Esophagus squamous epithelium (tissue), 4 donors: ENCODE measurements around the gene LRRC8E.

Experiments used
- POLR2A ChIP-seq, 4 donors: fragments of 450-650 bp; IDR thresholded peaks; one replicate each; pipeline ENCODE4 v1.6.1; 2017; ENCODE audit warnings: antibody characterized with exemption in 4 of 4, mild to moderate bottlenecking in 4 of 4, moderate library complexity in 3 of 4
- TF ChIP-seq, protein P1 (sequence below), 6 experiments: fragments of 450-650 bp in 4 of 6; fragments of 200-600 bp in 2 of 6; sonication (generic) in 2 of 6; IDR thresholded peaks; one replicate each; pipeline ENCODE4 v1.5.1; 2016 to 2019; ENCODE audit warnings: antibody characterized with exemption in 6 of 6, mild to moderate bottlenecking in 4 of 6, moderate library complexity in 4 of 6

DNA sequence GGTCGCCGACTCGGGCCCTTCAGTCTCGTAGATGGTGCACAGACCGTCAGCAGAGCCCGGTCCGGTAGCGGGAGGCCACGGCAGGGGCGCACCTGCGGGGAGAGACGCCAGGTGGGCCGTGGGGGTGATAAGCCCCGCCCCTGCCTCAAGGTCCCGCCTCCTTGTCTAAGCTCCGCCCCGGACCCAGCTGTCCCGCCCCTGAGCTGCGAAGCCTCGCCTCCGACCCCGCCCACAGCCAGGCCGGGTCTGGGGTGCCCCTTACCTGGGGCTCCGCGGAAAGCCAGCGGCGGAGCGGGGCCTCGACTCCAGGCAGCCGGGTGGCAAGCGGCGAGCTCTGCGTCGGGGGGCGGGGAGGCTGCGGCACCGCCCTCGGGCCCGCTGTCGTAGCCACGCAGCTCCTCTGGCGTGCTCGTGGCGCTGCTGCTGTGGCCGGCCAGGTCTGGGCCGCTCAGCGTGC lies 18.8 kb upstream of the LRRC8E start:
- TF ChIP-seq POLR2A (IDR thresholded peaks at IDR 0.05): no peak
- TF ChIP-seq, protein P1, sequence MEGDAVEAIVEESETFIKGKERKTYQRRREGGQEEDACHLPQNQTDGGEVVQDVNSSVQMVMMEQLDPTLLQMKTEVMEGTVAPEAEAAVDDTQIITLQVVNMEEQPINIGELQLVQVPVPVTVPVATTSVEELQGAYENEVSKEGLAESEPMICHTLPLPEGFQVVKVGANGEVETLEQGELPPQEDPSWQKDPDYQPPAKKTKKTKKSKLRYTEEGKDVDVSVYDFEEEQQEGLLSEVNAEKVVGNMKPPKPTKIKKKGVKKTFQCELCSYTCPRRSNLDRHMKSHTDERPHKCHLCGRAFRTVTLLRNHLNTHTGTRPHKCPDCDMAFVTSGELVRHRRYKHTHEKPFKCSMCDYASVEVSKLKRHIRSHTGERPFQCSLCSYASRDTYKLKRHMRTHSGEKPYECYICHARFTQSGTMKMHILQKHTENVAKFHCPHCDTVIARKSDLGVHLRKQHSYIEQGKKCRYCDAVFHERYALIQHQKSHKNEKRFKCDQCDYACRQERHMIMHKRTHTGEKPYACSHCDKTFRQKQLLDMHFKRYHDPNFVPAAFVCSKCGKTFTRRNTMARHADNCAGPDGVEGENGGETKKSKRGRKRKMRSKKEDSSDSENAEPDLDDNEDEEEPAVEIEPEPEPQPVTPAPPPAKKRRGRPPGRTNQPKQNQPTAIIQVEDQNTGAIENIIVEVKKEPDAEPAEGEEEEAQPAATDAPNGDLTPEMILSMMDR (IDR thresholded peaks at IDR 0.05): peak in 1 of 6 experiments; percentile 10
